Measurements from ENCODE around the gene SFXN2.

DNA sequence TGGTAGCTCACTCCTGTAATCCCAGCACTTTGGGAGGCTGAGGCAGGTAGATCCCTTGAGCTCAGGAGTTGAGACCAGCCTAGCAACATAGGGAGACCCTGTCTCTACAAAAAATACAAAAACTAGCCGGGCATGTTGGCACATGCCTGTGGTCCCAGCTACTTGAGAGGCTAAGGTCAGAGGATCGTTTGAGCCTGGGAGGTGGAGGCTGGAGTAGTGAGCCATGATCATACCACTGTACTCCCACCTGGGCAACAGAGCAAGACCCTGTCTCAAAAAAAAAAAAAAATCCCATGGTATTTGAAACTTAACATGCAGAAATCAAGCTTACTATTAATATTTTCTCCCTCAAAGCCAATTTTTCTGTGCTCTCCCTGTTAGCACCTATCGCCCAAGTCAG, 5.9 kb downstream of the SFXN2 start:
- TF ChIP-seq, protein P1, sequence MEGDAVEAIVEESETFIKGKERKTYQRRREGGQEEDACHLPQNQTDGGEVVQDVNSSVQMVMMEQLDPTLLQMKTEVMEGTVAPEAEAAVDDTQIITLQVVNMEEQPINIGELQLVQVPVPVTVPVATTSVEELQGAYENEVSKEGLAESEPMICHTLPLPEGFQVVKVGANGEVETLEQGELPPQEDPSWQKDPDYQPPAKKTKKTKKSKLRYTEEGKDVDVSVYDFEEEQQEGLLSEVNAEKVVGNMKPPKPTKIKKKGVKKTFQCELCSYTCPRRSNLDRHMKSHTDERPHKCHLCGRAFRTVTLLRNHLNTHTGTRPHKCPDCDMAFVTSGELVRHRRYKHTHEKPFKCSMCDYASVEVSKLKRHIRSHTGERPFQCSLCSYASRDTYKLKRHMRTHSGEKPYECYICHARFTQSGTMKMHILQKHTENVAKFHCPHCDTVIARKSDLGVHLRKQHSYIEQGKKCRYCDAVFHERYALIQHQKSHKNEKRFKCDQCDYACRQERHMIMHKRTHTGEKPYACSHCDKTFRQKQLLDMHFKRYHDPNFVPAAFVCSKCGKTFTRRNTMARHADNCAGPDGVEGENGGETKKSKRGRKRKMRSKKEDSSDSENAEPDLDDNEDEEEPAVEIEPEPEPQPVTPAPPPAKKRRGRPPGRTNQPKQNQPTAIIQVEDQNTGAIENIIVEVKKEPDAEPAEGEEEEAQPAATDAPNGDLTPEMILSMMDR (conservative IDR thresholded peaks at IDR 0.05; ENCODE audit: low read length) = no peak
- TF ChIP-seq EZH2phosphoT487 (IDR thresholded peaks at IDR 0.05; ENCODE audit: borderline replicate concordance, low read depth, low read length) = no peak
